Measurements from ENCODE around the gene CPSF4L. TPM values are rescaled to one million over a fixed set of nuclear protein-coding genes. Genes with fewer than 3 reads are reported as not detected.

Gene CPSF4L
- total and polyA plus RNA-seq, 2 donors from 2014 or later = not detected

- no peaks in the 10 kb centered on the region for H3K36me3 ChIP-seq (ENCODE audit: control insufficient read depth in 2 of 3, insufficient read depth in 3 of 3, low read length in 3 of 3)
- H3K9me3 ChIP-seq (ENCODE audit: control insufficient read depth in 2 of 3, insufficient read depth in 1 of 3, low read length in 3 of 3) = no peaks in the 10 kb centered on the region
- no peaks in the 10 kb centered on the region for H3K27me3 ChIP-seq (ENCODE audit: control insufficient read depth, insufficient read depth, low read length)
- intact Hi-C loops (cut with DNase I) = no loop called here
- FAIRE-seq (no peak), DNase-seq (no peak)
- peaks cover 0 to 14% (median 0%) of the 10 kb centered on the region in 3 donors for H3K4me1 ChIP-seq (ENCODE audit: control insufficient read depth in 2 of 3, insufficient read depth in 2 of 3, low read depth in 1 of 3, low read length in 3 of 3)
- no peak overlapping the region for H3K27ac ChIP-seq (ENCODE audit: low read depth in 2 of 2, low read length in 2 of 2)
- H3K9ac ChIP-seq (ENCODE audit: low read length in 3 of 3) = no peak overlapping the region
- TF ChIP-seq CTCF (IDR thresholded peaks at IDR 0.05; ENCODE audit: borderline replicate concordance, extremely low read depth, insufficient read depth) = no peak
- no peak overlapping the region for H3K4me3 ChIP-seq (ENCODE audit: low read length in 3 of 3)
Measured at GRCh38 chr17:73278049-73278464, 16.4 kb upstream of the CPSF4L start.

GRCh38 chr17:73274490-73274889, 12.8 kb upstream of the CPSF4L start:
- H3K9ac ChIP-seq (ENCODE audit: low read length in 3 of 3) = no peak overlapping the region
- FAIRE-seq (no peak), DNase-seq (no peak)

GRCh38 chr17:73272906-73273218, 11.2 kb upstream of the CPSF4L start:
- TF ChIP-seq CTCF (IDR thresholded peaks at IDR 0.05; ENCODE audit: borderline replicate concordance, extremely low read depth, insufficient read depth) = no peak
- Histone ChIP-seq H3K27me3 (ENCODE audit: control insufficient read depth, insufficient read depth, low read length) (no peaks in the 10 kb centered on the region), H3K36me3 (ENCODE audit: control insufficient read depth in 2 of 3, insufficient read depth in 3 of 3, low read length in 3 of 3) (no peaks in the 10 kb centered on the region), H3K27ac (ENCODE audit: low read depth in 2 of 2, low read length in 2 of 2) (no peak overlapping the region), H3K4me3 (ENCODE audit: low read length in 3 of 3) (no peak overlapping the region), H3K9me3 (ENCODE audit: control insufficient read depth in 2 of 3, insufficient read depth in 1 of 3, low read length in 3 of 3) (no peaks in the 10 kb centered on the region), H3K9ac (ENCODE audit: low read length in 3 of 3) (no peak overlapping the region), H3K4me1 (ENCODE audit: control insufficient read depth in 2 of 3, insufficient read depth in 2 of 3, low read depth in 1 of 3, low read length in 3 of 3) (peaks cover 0 to 2% (median 0%) of the 10 kb centered on the region in 3 donors)
- DNase-seq (peak in 2 of 5 donors; percentile 22 to 56), FAIRE-seq (no peak)
- intact Hi-C loops (cut with DNase I) = no loop called here

More at GRCh38 chr17:73274490-73274889, 12.8 kb upstream of the CPSF4L start:
- Histone ChIP-seq H3K27ac (ENCODE audit: low read depth in 2 of 2, low read length in 2 of 2) (no peak overlapping the region), H3K9me3 (ENCODE audit: control insufficient read depth in 2 of 3, insufficient read depth in 1 of 3, low read length in 3 of 3) (no peaks in the 10 kb centered on the region), H3K27me3 (ENCODE audit: control insufficient read depth, insufficient read depth, low read length) (no peaks in the 10 kb centered on the region), H3K4me1 (ENCODE audit: control insufficient read depth in 2 of 3, insufficient read depth in 2 of 3, low read depth in 1 of 3, low read length in 3 of 3) (peaks cover 0 to 14% (median 0%) of the 10 kb centered on the region in 3 donors), H3K36me3 (ENCODE audit: control insufficient read depth in 2 of 3, insufficient read depth in 3 of 3, low read length in 3 of 3) (no peaks in the 10 kb centered on the region), H3K4me3 (ENCODE audit: low read length in 3 of 3) (no peak overlapping the region)
- TF ChIP-seq CTCF (IDR thresholded peaks at IDR 0.05; ENCODE audit: borderline replicate concordance, extremely low read depth, insufficient read depth) = no peak
- intact Hi-C loops (cut with DNase I) = no loop called here

- H3K9me3 ChIP-seq (ENCODE audit: control insufficient read depth in 2 of 3, insufficient read depth in 1 of 3, low read length in 3 of 3) = no peaks in the 10 kb centered on the region
- no peaks in the 10 kb centered on the region for H3K36me3 ChIP-seq (ENCODE audit: control insufficient read depth in 2 of 3, insufficient read depth in 3 of 3, low read length in 3 of 3)
- FAIRE-seq (no peak), DNase-seq (no peak)
- H3K9ac ChIP-seq (ENCODE audit: low read length in 3 of 3) = no peak overlapping the region
- TF ChIP-seq CTCF (IDR thresholded peaks at IDR 0.05; ENCODE audit: borderline replicate concordance, extremely low read depth, insufficient read depth) = no peak
- no peaks in the 10 kb centered on the region for H3K4me1 ChIP-seq (ENCODE audit: control insufficient read depth in 2 of 3, insufficient read depth in 2 of 3, low read depth in 1 of 3, low read length in 3 of 3)
- H3K4me3 ChIP-seq (ENCODE audit: low read length in 3 of 3) = no peak overlapping the region
- intact Hi-C loops (cut with DNase I) = no loop called here
- H3K27me3 ChIP-seq (ENCODE audit: control insufficient read depth, insufficient read depth, low read length) = no peaks in the 10 kb centered on the region
- H3K27ac ChIP-seq (ENCODE audit: low read depth in 2 of 2, low read length in 2 of 2) = no peak overlapping the region
Measured at GRCh38 chr17:73271072-73271471, 9.4 kb upstream of the CPSF4L start.
